GM12878 (cell line): ENCODE results near the gene NXPE1. TPM values are rescaled to one million over a fixed set of nuclear protein-coding genes. Genes with fewer than 3 reads are reported as not detected.

Source experiments
- ATF2 ChIP-seq: IDR thresholded peaks from 2 replicates; pipeline ENCODE4 v1.6.1; 2012; ENCODE audit warnings: low read length, inconsistent platforms
- BHLHE40 ChIP-seq, 2 experiments: fragments of 450-650 bp in 1 of 2; IDR thresholded peaks; 2 replicates each; pipeline ENCODE4 v1.6.1; 2011 to 2017; ENCODE audit warnings: low read depth in 2 of 2, borderline replicate concordance in 1 of 2, improper control_type of control experiment in 1 of 2, low read length in 1 of 2, mild to moderate bottlenecking in 1 of 2
- EZH2 ChIP-seq: IDR thresholded peaks from 2 replicates; pipeline ENCODE4 v1.6.1; 2012; ENCODE audit warnings: low read depth, mild to moderate bottlenecking, control low read depth, inconsistent platforms, low read length, borderline replicate concordance; ENCODE audit not compliant: control insufficient read depth
- NFIC ChIP-seq: IDR thresholded peaks from 2 replicates; pipeline ENCODE4 v1.6.1; 2012; ENCODE audit warnings: low read depth, mild to moderate bottlenecking, inconsistent platforms, low read length, moderate library complexity
- NKRF ChIP-seq: fragments of 450-650 bp; conservative IDR thresholded peaks from 2 replicates; pipeline ENCODE4 v1.6.1; 2017; ENCODE audit warnings: mild to moderate bottlenecking, moderate library complexity
- PAX8 ChIP-seq: fragments of 450-650 bp; IDR thresholded peaks from 2 replicates; pipeline ENCODE4 v1.6.1; 2017; ENCODE audit warnings: mild to moderate bottlenecking, moderate library complexity
- RBBP5 ChIP-seq: fragments of 200-600 bp; sonication (generic); conservative IDR thresholded peaks from 2 replicates; pipeline ENCODE4 v1.6.1; 2016
- RCOR1 ChIP-seq: conservative IDR thresholded peaks from 2 replicates; pipeline ENCODE4 v1.6.1; 2012; ENCODE audit warnings: low read depth, low read length, improper control_type of control experiment
- RELA ChIP-seq: fragments of 450-650 bp; IDR thresholded peaks from 2 replicates; pipeline ENCODE4 v1.8.0; 2014; ENCODE audit warnings: borderline replicate concordance; ENCODE audit not compliant: partially characterized antibody
- RFX5 ChIP-seq: IDR thresholded peaks from 2 replicates; pipeline ENCODE4 v1.6.1; 2011; ENCODE audit warnings: low read depth, low read length, improper control_type of control experiment
- SMC3 ChIP-seq: IDR thresholded peaks from 2 replicates; pipeline ENCODE4 v1.6.1; 2011; ENCODE audit warnings: low read length, improper control_type of control experiment, borderline replicate concordance
- SREBF1 ChIP-seq: IDR thresholded peaks from 2 replicates; pipeline ENCODE4 v1.6.1; 2012; ENCODE audit warnings: mild to moderate bottlenecking, low read length
- YBX1 ChIP-seq: fragments of 450-650 bp; IDR thresholded peaks from 2 replicates; pipeline ENCODE4 v1.6.1; 2016; ENCODE audit warnings: antibody characterized with exemption
- ZBED1 ChIP-seq: IDR thresholded peaks from 2 replicates; pipeline ENCODE4 v1.6.1; 2016; ENCODE audit warnings: borderline replicate concordance
- ZNF207 ChIP-seq: fragments of 450-650 bp; IDR thresholded peaks from 2 replicates; pipeline ENCODE4 v1.6.1; 2014; ENCODE audit warnings: antibody characterized with exemption, mild to moderate bottlenecking, borderline replicate concordance
- ZNF24 ChIP-seq: fragments of 450-650 bp; IDR thresholded peaks from 2 replicates; pipeline ENCODE4 v1.6.1; 2017; ENCODE audit warnings: antibody characterized with exemption, mild to moderate bottlenecking
- polyA plus RNA-seq, 11 experiments: library from polyadenylated mRNA; depleted of rRNA in 4 of 11; unstranded in 6 of 11; stranded (reverse) in 5 of 11; fragments of >200 nt; fragmentation: Nextera tagmentation in 4 of 11; fragmentation: Illumina TruSeq in 1 of 11; extraction: Ambion mirVana in 4 of 11; extraction: Trizol in 1 of 11; gene quantifications; 1 replicate in 1 of 11; 2 replicates in 10 of 11; pipeline versions ENCODE4 v1.2.1 to v1.2.3, GENCODE V29; 2011 to 2016; ENCODE audit warnings: inconsistent platforms in 2 of 11, missing spikeins in 2 of 11, low read depth in 1 of 11
- total RNA-seq, 4 experiments: library from RNA; depleted of rRNA in 3 of 4; stranded (reverse); fragments of >200 nt in 3 of 4; fragmentation: Illumina TruSeq in 1 of 4; extraction: Trizol in 1 of 4; gene quantifications; 2 replicates each; pipeline versions ENCODE4 v1.2.1 to v1.2.3, GENCODE V29; 2013 to 2021
- TF ChIP-seq, protein P1 (sequence below): fragments of 450-650 bp; IDR thresholded peaks from 2 replicates; pipeline ENCODE4 v1.6.1; 2018; ENCODE audit warnings: mild to moderate bottlenecking, low read depth, moderate library complexity; ENCODE audit not compliant: partially characterized antibody
- TF ChIP-seq, protein P2 (sequence below): fragments of 450-650 bp; IDR thresholded peaks from 2 replicates; pipeline ENCODE4 v1.6.1; 2017; ENCODE audit warnings: mild to moderate bottlenecking
- TF ChIP-seq, protein P3 (sequence below): fragments of 450-650 bp; IDR thresholded peaks from 2 replicates; pipeline ENCODE4 v1.6.1; 2017; ENCODE audit warnings: antibody characterized with exemption, mild to moderate bottlenecking, moderate library complexity

Gene NXPE1
- total and polyA plus RNA-seq, 10 of the 15 experiments (the other 5 are each of a cell fraction or from before 2014, with no cell fraction given) = not detected

GRCh38 chr11:114606003-114606801 is 46.5 kb upstream of the NXPE1 start (continued):
- no peak for TF ChIP-seq EZH2
- no peak for TF ChIP-seq RFX5
- no peak; the same call in 1 of the 2 replicates for TF ChIP-seq ATF2
- TF ChIP-seq, protein P1, sequence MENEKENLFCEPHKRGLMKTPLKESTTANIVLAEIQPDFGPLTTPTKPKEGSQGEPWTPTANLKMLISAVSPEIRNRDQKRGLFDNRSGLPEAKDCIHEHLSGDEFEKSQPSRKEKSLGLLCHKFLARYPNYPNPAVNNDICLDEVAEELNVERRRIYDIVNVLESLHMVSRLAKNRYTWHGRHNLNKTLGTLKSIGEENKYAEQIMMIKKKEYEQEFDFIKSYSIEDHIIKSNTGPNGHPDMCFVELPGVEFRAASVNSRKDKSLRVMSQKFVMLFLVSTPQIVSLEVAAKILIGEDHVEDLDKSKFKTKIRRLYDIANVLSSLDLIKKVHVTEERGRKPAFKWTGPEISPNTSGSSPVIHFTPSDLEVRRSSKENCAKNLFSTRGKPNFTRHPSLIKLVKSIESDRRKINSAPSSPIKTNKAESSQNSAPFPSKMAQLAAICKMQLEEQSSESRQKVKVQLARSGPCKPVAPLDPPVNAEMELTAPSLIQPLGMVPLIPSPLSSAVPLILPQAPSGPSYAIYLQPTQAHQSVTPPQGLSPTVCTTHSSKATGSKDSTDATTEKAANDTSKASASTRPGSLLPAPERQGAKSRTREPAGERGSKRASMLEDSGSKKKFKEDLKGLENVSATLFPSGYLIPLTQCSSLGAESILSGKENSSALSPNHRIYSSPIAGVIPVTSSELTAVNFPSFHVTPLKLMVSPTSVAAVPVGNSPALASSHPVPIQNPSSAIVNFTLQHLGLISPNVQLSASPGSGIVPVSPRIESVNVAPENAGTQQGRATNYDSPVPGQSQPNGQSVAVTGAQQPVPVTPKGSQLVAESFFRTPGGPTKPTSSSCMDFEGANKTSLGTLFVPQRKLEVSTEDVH = no peak
- no peak for TF ChIP-seq RELA
- TF ChIP-seq NKRF = no peak
- TF ChIP-seq RCOR1 = no peak
- peak; percentile 24; the same call in 1 of the 2 replicates for TF ChIP-seq ZBED1
- TF ChIP-seq, protein P2, sequence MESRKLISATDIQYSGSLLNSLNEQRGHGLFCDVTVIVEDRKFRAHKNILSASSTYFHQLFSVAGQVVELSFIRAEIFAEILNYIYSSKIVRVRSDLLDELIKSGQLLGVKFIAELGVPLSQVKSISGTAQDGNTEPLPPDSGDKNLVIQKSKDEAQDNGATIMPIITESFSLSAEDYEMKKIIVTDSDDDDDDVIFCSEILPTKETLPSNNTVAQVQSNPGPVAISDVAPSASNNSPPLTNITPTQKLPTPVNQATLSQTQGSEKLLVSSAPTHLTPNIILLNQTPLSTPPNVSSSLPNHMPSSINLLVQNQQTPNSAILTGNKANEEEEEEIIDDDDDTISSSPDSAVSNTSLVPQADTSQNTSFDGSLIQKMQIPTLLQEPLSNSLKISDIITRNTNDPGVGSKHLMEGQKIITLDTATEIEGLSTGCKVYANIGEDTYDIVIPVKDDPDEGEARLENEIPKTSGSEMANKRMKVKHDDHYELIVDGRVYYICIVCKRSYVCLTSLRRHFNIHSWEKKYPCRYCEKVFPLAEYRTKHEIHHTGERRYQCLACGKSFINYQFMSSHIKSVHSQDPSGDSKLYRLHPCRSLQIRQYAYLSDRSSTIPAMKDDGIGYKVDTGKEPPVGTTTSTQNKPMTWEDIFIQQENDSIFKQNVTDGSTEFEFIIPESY = no peak
- TF ChIP-seq, protein P3, sequence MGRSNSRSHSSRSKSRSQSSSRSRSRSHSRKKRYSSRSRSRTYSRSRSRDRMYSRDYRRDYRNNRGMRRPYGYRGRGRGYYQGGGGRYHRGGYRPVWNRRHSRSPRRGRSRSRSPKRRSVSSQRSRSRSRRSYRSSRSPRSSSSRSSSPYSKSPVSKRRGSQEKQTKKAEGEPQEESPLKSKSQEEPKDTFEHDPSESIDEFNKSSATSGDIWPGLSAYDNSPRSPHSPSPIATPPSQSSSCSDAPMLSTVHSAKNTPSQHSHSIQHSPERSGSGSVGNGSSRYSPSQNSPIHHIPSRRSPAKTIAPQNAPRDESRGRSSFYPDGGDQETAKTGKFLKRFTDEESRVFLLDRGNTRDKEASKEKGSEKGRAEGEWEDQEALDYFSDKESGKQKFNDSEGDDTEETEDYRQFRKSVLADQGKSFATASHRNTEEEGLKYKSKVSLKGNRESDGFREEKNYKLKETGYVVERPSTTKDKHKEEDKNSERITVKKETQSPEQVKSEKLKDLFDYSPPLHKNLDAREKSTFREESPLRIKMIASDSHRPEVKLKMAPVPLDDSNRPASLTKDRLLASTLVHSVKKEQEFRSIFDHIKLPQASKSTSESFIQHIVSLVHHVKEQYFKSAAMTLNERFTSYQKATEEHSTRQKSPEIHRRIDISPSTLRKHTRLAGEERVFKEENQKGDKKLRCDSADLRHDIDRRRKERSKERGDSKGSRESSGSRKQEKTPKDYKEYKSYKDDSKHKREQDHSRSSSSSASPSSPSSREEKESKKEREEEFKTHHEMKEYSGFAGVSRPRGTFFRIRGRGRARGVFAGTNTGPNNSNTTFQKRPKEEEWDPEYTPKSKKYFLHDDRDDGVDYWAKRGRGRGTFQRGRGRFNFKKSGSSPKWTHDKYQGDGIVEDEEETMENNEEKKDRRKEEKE = no peak
- TF ChIP-seq SREBF1 = peak; percentile 68
- TF ChIP-seq NFIC = no peak
- no peak for TF ChIP-seq YBX1
- TF ChIP-seq ZNF24 = peak; percentile 98
- TF ChIP-seq PAX8 = no peak
- TF ChIP-seq SMC3 = no peak
- no peak for TF ChIP-seq ZNF207
- no peak for TF ChIP-seq BHLHE40 (IDR thresholded peaks at IDR 0.05; ENCODE audit: borderline replicate concordance in 1 of 2, low read depth in 2 of 2, low read length in 1 of 2)
- no peak for TF ChIP-seq RBBP5
